Measurements from ENCODE around the gene ABCC9.

ABCC9 gene

DNA sequence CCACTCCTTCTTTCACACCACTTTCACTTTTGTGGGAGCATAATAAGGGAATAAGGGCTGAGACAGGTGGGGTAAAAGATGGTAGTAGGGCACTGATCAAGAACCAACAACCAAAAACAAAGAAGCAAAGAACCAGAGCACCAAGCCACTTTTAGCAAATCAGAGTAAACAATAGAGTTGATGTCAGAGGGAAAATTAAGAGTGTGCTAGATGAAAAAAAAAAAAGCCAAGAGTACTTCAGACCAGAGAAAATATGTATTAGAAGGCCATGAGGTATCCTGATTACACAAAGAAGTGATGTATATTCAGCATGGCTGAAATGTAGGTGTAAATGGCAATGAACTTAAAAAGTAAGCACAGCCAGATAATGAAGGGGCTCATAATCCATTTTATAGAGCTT, 75.4 kb downstream of the ABCC9 start:
- no peak for DNase-seq

DNA sequence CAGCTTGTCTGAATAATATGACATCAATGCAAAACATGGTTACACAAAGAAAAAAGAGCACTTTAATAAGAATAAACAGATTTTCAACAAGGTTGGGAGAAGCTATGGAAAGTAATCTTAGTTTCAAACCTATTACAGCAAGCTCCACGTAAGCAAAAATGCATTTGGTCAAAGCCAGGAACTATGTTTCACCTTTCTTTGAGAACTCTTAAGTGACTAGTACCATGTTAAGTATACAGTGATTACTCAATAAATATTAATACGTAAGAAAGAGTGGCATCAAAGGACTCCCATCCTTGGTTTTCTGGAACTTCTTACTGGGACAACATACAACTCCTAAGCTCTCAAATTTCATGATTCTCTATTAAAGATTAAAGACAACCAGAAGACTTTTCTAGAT, 80.7 kb downstream of the ABCC9 start:
- no peak for DNase-seq

DNA sequence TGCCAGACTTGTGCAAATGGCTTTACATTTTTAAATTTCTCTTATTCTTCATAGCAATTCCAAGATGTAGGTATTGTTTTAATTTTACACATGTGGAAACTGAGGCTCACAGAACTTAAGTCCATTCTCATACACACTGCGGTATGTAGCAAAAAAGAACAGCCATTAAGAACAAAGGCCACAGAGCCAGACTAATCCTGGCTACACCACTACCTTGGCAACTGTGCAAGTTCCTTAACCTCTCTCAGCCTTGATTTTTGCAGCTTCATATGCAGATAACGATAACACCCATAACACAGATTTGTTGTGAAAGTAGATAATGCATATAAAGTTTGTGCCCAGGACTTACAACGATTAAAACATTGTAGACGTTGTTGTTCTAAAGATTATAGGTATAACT, 81.1 kb downstream of the ABCC9 start:
- DNase-seq, result no peak

DNA sequence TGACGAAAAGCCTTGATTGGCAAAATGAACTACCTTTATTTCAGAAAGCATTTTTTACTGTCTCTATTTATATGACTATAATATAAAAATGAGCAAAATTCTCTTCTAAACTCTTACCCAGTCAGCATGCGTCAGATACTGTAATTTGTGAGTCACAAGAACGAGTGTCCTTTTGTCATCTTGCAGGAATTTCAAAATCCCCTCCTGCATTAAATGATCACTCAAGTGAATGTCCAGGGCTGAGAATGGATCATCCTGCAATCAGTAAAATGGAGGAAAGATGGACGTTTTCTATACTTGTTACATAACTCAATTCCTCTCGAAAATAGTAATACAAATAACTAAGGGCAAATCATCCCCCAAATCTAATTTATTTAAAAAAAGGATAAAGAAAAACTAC, 89.0 kb downstream of the ABCC9 start:
- DNase-seq, result no peak

DNA sequence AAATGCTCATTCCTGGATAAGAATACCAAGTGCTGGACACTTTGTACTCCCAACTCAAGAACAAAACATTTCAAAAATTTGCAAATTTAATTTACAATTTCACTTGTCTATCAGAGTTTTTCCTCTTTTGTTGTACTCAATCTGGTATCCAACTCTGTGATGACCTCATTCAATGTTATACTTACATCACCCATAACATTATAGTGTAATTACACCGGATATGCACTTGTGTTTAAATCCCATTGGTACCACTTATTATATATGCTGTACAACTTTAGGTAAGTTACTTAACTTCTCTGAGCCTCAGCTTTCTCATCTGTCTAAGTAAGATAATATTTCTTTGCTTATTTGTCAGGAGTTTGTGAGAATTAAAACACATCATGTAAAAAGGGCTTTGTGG, 90.1 kb downstream of the ABCC9 start:
- no peak for DNase-seq

DNA sequence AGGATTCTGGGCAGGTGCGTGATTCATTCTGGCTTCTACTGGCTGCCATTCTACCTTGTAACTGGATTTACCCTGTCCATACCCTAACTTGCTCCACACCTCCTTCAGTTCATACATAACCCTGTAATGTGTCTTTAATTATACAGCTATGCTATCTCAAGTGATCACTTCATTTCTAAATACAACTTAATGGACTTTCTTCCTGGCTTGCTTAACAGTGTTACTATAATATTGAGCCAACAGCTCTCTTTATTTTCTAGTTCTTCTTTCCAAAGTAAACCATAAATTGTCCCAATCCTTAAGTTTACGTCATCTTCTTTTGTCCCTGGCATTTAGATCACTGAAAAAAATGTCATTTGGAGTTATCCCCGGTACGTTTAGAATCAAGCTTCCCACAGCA, 90.8 kb downstream of the ABCC9 start:
- no peak for DNase-seq

DNA sequence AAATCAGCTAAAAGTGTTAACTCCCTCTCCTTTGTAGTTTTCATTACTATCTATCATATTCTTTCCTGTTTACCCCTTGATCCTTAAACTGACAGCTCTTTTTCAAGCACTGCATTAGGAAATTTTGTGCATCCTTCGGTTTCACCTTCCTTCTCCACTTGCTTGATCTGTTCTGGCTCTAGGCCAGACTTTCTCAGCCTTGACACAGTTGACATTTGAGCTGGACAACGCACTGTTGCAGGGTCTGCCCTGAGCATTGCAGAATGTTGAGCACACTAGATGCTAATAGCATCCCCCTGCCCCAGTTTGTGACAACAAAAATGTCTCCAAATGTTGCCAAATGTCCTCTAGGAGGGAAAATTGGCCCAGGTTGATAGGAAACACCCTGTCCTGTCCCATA, 91.3 kb downstream of the ABCC9 start:
- no peak for DNase-seq

DNA sequence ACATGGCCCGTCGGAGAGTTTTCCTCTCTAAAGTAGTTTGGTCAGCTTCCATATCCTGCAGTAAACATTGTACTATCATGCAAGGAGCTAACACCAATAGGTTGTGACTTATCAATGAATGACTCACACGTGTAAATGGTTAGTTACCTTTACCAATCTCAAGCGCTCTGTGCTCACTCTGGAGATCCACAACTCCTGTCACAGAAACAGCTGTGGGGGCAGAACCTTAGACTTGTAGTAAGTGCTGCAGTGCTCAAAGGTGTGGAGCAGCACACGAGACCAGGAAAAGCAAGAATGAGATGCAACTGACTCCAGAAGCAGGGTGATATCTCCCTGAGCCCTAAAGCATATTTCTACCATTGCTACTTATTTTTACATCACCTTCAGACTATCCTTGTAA, 93.0 kb downstream of the ABCC9 start:
- no peak for DNase-seq

DNA sequence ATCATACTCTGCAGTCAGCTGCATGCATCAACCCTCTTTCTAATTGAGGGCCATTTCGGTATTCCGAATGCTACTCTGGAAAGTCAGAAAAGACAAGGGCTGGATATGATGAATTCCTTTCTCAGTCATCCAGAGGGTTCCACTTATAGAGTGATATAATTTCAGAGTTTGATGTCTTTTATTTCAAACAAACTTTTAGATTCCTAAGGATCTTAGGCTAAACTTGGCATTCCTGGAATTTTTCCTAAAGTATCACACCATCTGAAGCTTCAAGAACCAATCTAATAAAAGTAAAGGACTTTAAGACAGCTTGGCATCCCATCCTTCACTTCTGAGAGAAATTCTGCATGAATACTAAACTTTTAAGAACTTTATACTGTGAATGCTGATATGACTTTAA, 97.4 kb downstream of the ABCC9 start:
- DNase-seq, result no peak

DNA sequence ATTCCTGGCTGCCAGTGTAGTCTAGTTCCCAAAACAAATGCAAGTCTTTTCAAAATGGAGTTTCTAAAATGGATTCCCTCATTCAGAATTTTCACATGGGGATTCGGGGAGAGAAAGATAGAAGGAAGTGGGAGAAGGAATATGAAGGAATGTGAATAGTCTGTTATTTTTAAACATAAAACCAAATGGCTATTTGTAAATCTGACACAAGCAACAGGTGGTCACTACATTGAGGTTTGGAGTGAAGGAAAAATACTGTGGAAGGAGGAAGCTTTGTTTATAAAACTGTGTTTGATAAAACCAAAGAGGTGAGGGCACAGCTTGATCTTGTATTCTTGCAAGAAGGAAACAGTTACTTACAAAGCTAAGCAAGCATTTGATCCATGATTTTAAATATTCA, 101.5 kb downstream of the ABCC9 start:
- no peak for DNase-seq

DNA sequence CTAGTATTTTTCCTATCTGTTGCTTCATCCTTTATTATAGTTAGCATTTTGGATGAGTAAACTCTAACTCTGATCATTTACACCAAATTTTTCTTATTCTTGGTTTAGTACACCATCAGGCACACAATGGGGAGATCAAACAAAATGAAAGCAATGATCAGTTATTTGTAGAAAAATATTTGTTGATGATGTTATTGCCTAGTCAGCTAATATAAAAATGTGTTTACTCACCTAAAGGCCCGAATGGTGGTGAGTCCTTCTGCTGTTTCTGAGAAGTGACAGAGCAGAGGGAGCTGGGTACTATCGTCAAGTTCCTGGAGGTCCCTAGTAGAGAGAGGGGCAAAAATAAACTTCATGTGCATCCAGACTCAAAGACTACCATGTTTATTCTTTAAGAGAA, 103.4 kb downstream of the ABCC9 start:
- DNase-seq, result no peak

DNA sequence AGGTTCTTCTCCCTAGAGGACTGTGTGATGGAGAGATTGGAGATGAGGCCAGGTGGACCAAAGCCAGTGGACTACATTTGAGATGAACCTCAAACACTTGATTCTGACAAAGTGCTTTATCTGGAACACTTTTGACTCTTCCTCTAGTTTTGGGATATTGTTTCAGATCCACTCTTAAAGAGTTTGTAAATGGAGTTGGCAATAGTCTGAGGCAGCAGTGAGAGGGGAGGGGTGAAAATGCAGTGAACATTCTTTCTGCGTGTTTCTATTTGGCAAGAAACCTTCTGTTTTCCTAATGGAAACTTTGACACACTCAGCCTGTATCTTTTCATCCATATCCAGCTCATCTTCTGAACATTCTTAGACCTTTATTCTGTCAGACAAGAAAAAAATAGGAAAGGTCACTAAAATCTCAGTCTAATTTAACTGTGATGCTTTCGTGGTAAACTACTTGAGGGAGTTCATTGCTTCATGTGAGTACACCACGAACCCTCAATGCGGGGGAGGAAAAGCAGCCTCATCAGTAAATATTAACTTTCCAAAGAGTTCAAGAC, 109.4 kb downstream of the ABCC9 start:
- DNase-seq, result no peak

DNA sequence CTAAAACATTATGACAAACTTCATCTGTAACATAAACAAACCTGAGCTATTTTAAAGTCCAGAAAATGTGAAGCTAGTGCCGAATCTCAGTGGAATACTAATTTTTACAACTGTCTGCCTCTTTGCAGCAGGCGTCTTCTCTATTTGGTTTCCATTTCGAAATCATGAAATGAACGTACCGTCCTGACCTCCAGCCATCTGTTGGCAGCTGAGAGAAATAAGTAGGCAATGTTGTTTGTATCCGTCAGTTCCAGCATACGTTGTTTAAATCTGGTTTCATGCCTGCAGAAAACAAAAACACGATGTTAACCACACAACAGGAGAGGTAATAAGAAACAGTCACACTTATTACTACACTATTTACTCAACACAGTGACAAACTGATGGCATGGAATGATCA, 112.4 kb downstream of the ABCC9 start:
- no peak for DNase-seq

DNA sequence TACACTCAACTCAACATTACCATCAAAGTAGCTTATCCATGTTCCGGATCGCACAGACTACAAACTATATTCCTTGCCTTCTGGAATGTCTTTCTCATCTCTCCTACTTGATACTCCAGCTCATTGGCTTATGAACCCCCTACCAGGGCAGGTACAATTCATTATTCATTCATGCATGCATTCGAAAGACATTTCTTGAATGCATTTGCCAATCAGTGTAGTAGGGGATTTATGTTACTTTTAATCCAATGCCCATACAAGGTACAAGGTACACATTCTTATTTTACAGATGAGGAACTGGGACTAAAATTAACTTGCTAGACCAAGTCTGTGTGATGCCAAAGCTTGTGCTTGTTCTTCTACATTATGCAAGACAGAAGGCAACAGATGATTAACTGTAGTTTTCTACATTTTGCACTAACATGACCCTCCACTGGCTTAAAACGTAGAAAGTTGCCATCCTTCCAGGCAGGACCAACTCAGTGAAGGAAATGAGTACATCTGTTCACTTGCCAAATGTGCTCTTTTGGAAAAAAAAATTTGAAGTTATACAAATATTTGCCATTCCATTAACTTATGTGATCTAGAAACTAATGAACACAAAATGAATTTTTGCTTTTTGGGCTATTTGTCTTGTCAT, 113.0 kb downstream of the ABCC9 start:
- no peak for DNase-seq

DNA sequence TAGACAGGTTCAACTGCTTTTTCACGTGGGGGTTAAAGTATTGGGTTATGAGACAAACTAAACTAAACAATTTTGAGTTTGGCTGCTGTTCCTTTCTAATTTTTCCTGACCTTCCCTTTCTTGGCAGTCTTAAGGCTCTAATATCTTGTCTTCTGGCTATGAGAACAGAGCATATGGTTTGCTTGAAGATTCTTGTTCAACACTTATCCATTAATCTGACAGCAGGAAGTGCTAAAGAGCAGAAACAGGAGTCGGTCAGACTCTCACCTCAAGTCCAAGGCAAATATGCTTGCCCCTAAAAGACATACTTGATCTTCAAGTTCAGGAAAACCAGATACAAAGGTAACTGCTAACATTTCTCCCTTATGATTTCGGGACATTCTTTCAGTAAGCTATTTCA, 114.1 kb downstream of the ABCC9 start:
- no peak for DNase-seq

DNA sequence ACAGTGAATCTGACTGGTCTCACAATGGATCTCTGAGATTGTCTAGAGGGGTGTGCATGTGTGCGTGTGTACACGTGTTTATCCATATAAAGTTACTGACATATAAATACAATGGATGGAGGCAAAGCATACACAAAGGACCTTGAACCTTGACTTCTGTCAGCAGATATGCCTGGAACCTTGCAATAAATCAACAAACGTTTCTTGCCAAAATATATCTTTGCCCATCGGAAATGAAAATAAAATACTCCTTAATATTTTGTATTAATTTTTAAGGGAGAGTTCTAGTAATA, 114.7 kb downstream of the ABCC9 start:
- no peak for DNase-seq

DNA sequence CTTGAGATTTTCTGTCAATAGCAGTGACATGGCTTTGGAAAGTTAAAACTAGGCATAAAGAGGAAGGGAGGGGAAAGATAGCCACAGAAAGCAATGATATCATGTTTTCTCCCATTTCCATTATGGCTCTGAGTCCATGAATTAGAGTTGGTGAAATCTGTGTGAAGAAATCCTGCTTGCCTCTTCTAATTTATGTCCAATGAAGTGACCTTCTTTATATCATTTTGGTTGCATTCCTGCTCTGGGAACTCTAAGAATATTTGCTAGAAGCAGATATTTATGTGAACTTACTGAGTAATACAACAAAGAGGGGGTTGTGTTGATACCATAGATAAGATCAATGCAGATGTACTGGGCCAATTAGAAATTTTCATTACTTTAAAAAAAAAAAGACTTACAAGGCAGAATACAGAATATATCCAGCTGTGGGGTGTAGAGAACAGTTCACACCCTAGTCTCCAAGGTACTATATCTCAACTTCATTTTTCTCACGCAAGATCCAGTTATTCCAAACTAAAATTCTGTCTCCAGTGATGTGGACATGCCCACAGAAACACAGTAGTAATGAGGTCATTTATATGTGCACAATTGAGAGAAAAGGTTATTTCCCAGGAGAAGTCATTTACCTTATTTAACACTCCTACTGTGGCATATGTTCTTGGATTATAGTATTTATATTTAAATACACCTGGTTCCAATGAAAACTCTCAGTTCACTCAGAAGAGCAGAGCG, 115.2 kb downstream of the ABCC9 start:
- no peak for DNase-seq

DNA sequence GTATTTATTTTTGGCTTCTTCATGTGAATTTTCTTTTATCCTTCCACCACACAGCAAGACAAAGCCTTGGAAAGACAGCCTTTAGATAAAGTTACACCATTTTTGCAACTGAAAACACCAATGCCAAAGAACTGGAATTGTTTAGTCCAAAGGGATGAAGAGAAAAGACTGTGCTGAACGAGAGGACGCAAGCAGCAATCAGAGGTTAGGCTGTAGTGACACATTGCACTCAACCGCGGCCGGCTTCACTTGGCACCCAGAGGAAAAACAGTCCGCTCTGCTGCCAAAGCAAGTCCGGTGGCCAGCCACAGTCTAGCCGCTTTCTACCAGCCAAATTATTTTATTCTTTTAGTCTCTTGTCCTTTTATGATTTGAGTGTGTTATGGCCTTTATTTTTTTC, 117.6 kb downstream of the ABCC9 start:
- no peak for DNase-seq

DNA sequence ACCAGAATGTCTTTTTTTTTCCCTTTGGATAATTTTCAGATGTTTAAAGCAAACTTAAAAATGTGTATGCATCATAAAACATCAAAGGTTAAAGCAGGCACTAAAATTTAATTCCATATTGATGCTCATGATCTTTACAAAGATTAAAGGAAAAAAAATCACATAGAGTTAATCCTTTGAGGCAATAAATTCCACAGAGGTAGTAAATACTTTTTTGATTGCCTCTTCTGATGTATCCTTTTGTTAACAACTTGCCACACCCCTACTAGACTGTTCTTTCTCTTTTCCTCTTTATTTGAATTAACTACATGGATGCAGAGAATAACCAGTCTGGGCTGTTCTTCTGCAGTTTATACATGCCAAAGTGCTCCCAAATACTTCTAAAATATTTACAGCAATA, 121.5 kb downstream of the ABCC9 start:
- DNase-seq, result no peak

DNA sequence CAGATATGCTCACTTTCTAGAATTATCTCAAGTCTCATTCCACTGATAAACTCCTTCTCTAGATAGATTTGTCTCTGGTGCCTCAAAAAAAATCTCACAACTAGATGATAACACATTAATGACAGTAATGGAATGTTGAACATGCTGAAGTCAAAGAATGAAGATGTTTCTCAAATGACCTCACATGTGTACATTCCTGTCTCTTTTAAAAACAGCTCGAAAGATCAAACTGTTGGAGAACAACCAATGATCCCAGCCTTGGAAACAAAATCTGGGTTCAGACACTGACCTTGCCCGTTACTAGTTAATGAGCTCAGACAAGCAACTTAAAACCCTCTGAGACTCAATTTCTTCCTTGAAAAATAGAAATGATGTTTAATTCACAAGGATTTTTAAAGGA, 122.0 kb downstream of the ABCC9 start:
- no peak for DNase-seq

DNA sequence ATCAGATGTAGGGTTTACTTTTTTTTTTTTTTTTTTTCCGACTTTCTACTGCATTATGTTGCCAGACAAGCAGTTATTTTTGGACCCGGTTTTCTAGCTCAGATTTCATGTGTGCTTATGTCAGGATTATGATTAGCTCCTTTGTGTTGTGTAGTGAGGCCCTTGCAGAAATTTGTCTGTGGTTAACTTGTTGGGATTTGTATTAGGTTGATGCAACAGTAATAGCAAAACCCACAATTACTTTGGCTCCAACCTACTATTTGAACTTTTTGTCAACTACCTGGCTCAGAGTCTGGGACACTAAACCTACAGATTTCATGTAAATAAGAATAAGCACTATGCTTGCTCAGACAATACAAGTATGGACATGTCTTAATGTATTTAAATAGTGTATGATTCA, 122.6 kb downstream of the ABCC9 start:
- no peak for DNase-seq

DNA sequence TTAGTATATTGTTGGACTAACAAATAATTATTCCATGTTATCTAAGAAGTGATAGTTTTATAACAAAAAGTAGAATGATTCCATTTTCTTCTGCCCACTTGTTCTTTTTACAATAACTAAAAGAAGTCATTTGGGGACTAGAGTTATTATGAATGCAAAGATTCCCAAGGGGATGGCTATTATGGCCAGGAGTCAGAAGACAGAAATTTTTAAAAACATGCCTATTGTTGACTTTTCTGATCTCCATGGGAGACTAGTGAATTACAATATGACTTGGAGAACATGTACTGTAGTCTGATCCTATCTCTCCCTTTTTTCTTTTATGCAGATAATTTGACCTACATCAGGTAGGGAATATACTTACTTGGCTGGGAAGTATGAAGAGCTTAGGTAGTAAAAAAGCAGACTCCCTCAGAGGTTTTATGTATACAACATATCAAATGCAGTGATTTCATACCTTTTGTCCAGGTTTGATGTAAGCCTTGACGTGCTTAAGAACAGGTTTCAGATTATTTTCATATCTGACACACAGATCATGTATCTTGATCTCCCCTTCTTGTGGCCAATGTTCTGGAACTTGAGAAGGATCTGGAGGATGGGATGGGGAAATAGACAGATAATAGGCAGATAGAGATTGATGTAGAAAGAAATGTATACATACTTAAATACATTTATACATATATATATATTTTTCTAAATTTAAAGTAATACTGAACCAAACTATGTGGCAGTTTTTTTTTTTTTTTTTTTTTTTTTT, 125.7 kb downstream of the ABCC9 start:
- no peak for DNase-seq

DNA sequence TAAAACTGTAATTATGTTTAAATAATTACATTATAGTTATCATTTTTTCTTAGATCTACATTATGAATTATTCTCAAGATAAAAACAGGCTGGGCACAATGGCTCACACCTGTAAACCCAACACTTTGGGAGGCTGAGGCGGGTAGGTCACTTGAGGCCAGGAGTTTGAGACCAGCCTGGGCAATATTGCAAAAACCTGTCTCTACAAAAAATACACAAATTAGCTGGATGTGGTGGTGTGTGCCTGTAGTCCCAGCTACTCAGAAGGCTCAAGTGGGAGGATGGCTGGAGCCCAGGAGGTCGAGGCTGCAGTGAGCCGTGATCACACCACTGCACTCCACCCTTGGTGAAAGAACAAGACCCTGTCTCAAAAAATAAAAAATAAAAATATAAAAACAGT, 126.4 kb downstream of the ABCC9 start:
- DNase-seq, result no peak

DNA sequence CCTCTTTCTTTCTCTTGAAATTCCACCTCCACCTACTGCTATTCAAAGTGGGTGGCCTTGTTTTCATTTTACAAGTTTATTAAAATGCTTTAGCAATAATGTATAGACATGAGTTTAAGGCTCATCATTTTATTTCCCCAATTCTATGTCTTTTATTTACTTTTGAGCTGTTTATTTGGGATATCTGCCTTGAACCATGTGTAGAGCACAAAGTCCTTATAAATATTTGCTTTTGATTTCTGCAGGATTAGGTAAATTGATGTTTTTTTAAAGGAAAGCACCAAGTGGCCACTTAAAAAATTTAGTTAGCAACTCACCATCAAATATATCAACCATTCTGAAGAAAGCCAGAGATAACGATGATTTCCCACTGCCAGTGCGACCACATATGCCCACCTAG, 126.9 kb downstream of the ABCC9 start:
- DNase-seq, result no peak
